Activated T-helper 2 cell treated with anti-CD3 and anti-CD28 coated beads, Interferon-gamma antibody, Interleukin-2, Interleukin-4, amounts not matched to agents 10 μg/mL and 5 μg/mL and 100 μg/mL, durations not matched to agents 14 hours and 24 hours and 36 hours (primary cell): ENCODE results near the gene P2RX7. TPM values are rescaled to one million over a fixed set of nuclear protein-coding genes. Genes with fewer than 3 reads are reported as not detected.
"Not testable (repeated sequence)": the region's sequence is repeated elsewhere in the genome, so short reads cannot be mapped to it uniquely, and the experiment has no call there.

Experiments
- DNase-seq: peaks from one replicate; pipeline ENCODE4 v3.0.0; 2021; ENCODE audit warnings: low spot score
- H3K27ac Mint-ChIP-seq: one replicate; pipeline ENCODE4 v1.8.0; 2021; ENCODE audit warnings: mixed read lengths
- H3K27me3 Mint-ChIP-seq: one replicate; pipeline ENCODE4 v1.8.0; 2021; ENCODE audit warnings: low read depth, mixed read lengths
- H3K36me3 Mint-ChIP-seq: one replicate; pipeline ENCODE4 v1.8.0; 2021; ENCODE audit warnings: low read depth, mixed read lengths
- H3K4me1 Mint-ChIP-seq: one replicate; pipeline ENCODE4 v1.8.0; 2021; ENCODE audit warnings: low read depth, mixed read lengths
- H3K4me3 Mint-ChIP-seq: one replicate; pipeline ENCODE4 v1.8.0; 2021; ENCODE audit warnings: low read depth, mild to moderate bottlenecking, moderate library complexity, mixed read lengths
- H3K9me3 Mint-ChIP-seq: one replicate; pipeline ENCODE4 v1.8.0; 2021; ENCODE audit warnings: mixed read lengths
- intact Hi-C: fragments of 100-400 bp; cut with micrococcal nuclease; formaldehyde crosslinking; loops from one replicate; pipeline ENCODE4 v1.15.1; 2023
- total RNA-seq: library from RNA; stranded (reverse); gene quantifications from 2 replicates; pipeline ENCODE4 v1.2.3, GENCODE V29; 2022

P2RX7 gene
- total RNA-seq, 1 donor from 2014 or later, result 6.5 TPM

GRCh38 chr12:121158085-121158484 is 25.4 kb downstream of the P2RX7 start:
- no peak for DNase-seq
- Mint-ChIP-seq H3K9me3 (peaks cover 18% of the 10 kb centered on the region), H3K36me3 (peaks cover 59% of the 10 kb centered on the region), H3K27ac (no peak overlapping the region), H3K27me3 (no peaks in the 10 kb centered on the region), H3K4me1 (no peaks in the 10 kb centered on the region), H3K4me3 (no peak overlapping the region)
- intact Hi-C loops, result no loop called here

- H3K4me3 Mint-ChIP-seq, intact Hi-C loops, H3K27ac Mint-ChIP-seq, DNase-seq, H3K27me3 Mint-ChIP-seq, H3K4me1 Mint-ChIP-seq: not testable (repeated sequence)
- peaks cover 62% of the 10 kb centered on the region for H3K36me3 Mint-ChIP-seq
- peaks cover 18% of the 10 kb centered on the region for H3K9me3 Mint-ChIP-seq
Measured at GRCh38 chr12:121158728-121159351, 26.2 kb downstream of the P2RX7 start.

GRCh38 chr12:121159467-121160307 is 27.0 kb downstream of the P2RX7 start:
- Mint-ChIP-seq H3K4me1 (no peaks in the 10 kb centered on the region), H3K27me3 (no peaks in the 10 kb centered on the region), H3K27ac (no peak overlapping the region), H3K4me3 (no peak overlapping the region), H3K36me3 (peaks cover 56% of the 10 kb centered on the region), H3K9me3 (peaks cover 18% of the 10 kb centered on the region)
- DNase-seq, result no peak
- intact Hi-C loops, result no loop called here

GRCh38 chr12:121162384-121162783 is 29.7 kb downstream of the P2RX7 start:
- H3K27me3 Mint-ChIP-seq, result no peaks in the 10 kb centered on the region
- intact Hi-C loops, result no loop called here
- DNase-seq, result no peak
- no peak overlapping the region for H3K4me3 Mint-ChIP-seq
- H3K4me1 Mint-ChIP-seq, result no peaks in the 10 kb centered on the region
- peaks cover 16% of the 10 kb centered on the region for H3K9me3 Mint-ChIP-seq
- peaks cover 54% of the 10 kb centered on the region for H3K36me3 Mint-ChIP-seq
- no peak overlapping the region for H3K27ac Mint-ChIP-seq

- Mint-ChIP-seq H3K4me3 (no peak overlapping the region), H3K27ac (no peak overlapping the region), H3K36me3 (peaks cover 48% of the 10 kb centered on the region), H3K27me3 (no peaks in the 10 kb centered on the region), H3K9me3 (peaks cover 10% of the 10 kb centered on the region), H3K4me1 (no peaks in the 10 kb centered on the region)
- no peak for DNase-seq
- intact Hi-C loops, result no loop called here
Measured at GRCh38 chr12:121162985-121163384, 30.3 kb downstream of the P2RX7 start.

GRCh38 chr12:121164839-121165238 is 32.2 kb downstream of the P2RX7 start:
- DNase-seq, H3K4me1 Mint-ChIP-seq, H3K27ac Mint-ChIP-seq, H3K27me3 Mint-ChIP-seq, H3K4me3 Mint-ChIP-seq, H3K9me3 Mint-ChIP-seq, intact Hi-C loops: not testable (repeated sequence)
- peaks cover 38% of the 10 kb centered on the region for H3K36me3 Mint-ChIP-seq

GRCh38 chr12:121165316-121165715 is 32.6 kb downstream of the P2RX7 start:
- Mint-ChIP-seq H3K36me3 (peaks cover 35% of the 10 kb centered on the region), H3K9me3 (no peaks in the 10 kb centered on the region)
- intact Hi-C loops, result no loop called here

GRCh38 chr12:121166356-121166755 is 33.7 kb downstream of the P2RX7 start:
- no peaks in the 10 kb centered on the region for H3K27me3 Mint-ChIP-seq
- H3K4me3 Mint-ChIP-seq, result no peak overlapping the region
- peaks cover 3% of the 10 kb centered on the region for H3K4me1 Mint-ChIP-seq
- no peaks in the 10 kb centered on the region for H3K9me3 Mint-ChIP-seq
- intact Hi-C loops, result no loop called here
- H3K27ac Mint-ChIP-seq, result no peak overlapping the region
- peaks cover 28% of the 10 kb centered on the region for H3K36me3 Mint-ChIP-seq
- DNase-seq, result no peak

More at GRCh38 chr12:121165316-121165715, 32.6 kb downstream of the P2RX7 start:
- no peak overlapping the region for H3K27ac Mint-ChIP-seq
- no peak for DNase-seq
- H3K4me3 Mint-ChIP-seq, result no peak overlapping the region
- no peaks in the 10 kb centered on the region for H3K4me1 Mint-ChIP-seq
- no peaks in the 10 kb centered on the region for H3K27me3 Mint-ChIP-seq

GRCh38 chr12:121167232-121167820 is 34.6 kb downstream of the P2RX7 start:
- DNase-seq, result no peak
- Mint-ChIP-seq H3K9me3 (no peaks in the 10 kb centered on the region), H3K27ac (no peak overlapping the region), H3K4me1 (peaks cover 3% of the 10 kb centered on the region), H3K27me3 (no peaks in the 10 kb centered on the region), H3K4me3 (no peak overlapping the region), H3K36me3 (peaks cover 23% of the 10 kb centered on the region)
- intact Hi-C loops, result no loop called here

GRCh38 chr12:121167951-121168350 is 35.3 kb downstream of the P2RX7 start:
- Mint-ChIP-seq H3K27ac (no peak overlapping the region), H3K4me1 (peaks cover 3% of the 10 kb centered on the region), H3K9me3 (no peaks in the 10 kb centered on the region), H3K36me3 (peaks cover 23% of the 10 kb centered on the region), H3K4me3 (no peak overlapping the region), H3K27me3 (no peaks in the 10 kb centered on the region)
- no peak for DNase-seq
- intact Hi-C loops, result no loop called here

- Mint-ChIP-seq H3K4me3 (no peak overlapping the region), H3K27ac (no peak overlapping the region), H3K9me3 (no peaks in the 10 kb centered on the region), H3K4me1 (peaks cover 5% of the 10 kb centered on the region), H3K27me3 (no peaks in the 10 kb centered on the region), H3K36me3 (peaks cover 23% of the 10 kb centered on the region)
- intact Hi-C loops, result no loop called here
- no peak for DNase-seq
Measured at GRCh38 chr12:121170151-121170550, 37.5 kb downstream of the P2RX7 start.

GRCh38 chr12:121170611-121171260 is 38.1 kb downstream of the P2RX7 start:
- DNase-seq, result no peak
- intact Hi-C loops, result no loop called here
- H3K4me1 Mint-ChIP-seq, result peaks cover 5% of the 10 kb centered on the region
- H3K9me3 Mint-ChIP-seq, result no peaks in the 10 kb centered on the region
- no peak overlapping the region for H3K4me3 Mint-ChIP-seq
- peaks cover 23% of the 10 kb centered on the region for H3K36me3 Mint-ChIP-seq
- H3K27me3 Mint-ChIP-seq, result no peaks in the 10 kb centered on the region
- H3K27ac Mint-ChIP-seq, result no peak overlapping the region
